Measurements from ENCODE around the gene GADD45A. TPM values are rescaled to one million over a fixed set of nuclear protein-coding genes. Genes with fewer than 3 reads are reported as not detected.

The GADD45A gene
- total RNA-seq, 1 donor from 2014 or later = 66.0 TPM

- DNase-seq (ENCODE audit: extremely low spot score, unreplicated experiment) = no peak
- Mint-ChIP-seq H3K4me1 (ENCODE audit: unreplicated experiment) (peaks cover 39% of the 10 kb centered on the region), H3K27me3 (no peaks in the 10 kb centered on the region), H3K4me3 (no peak overlapping the region), H3K9me3 (no peaks in the 10 kb centered on the region), H3K27ac (no peak overlapping the region), H3K36me3 (no peaks in the 10 kb centered on the region)
- TF ChIP-seq CTCF (conservative IDR thresholded peaks at IDR 0.05) = no peak
These were observed 31.8 kb downstream of the GADD45A start for GRCh38 chr1:67716800-67717199.

- Mint-ChIP-seq H3K36me3 (no peaks in the 10 kb centered on the region), H3K9me3 (no peaks in the 10 kb centered on the region), H3K4me3 (no peak overlapping the region), H3K4me1 (ENCODE audit: unreplicated experiment) (peaks cover 39% of the 10 kb centered on the region), H3K27ac (no peak overlapping the region), H3K27me3 (no peaks in the 10 kb centered on the region)
- TF ChIP-seq CTCF (conservative IDR thresholded peaks at IDR 0.05) = no peak
- no peak for DNase-seq (ENCODE audit: extremely low spot score, unreplicated experiment)
These were observed 32.9 kb downstream of the GADD45A start for GRCh38 chr1:67717876-67718275.

GRCh38 chr1:67719329-67720196 lies 34.6 kb downstream of the GADD45A start:
- H3K4me3 Mint-ChIP-seq = no peak overlapping the region
- no peaks in the 10 kb centered on the region for H3K9me3 Mint-ChIP-seq
- H3K27me3 Mint-ChIP-seq = no peaks in the 10 kb centered on the region
- no peak for DNase-seq (ENCODE audit: extremely low spot score, unreplicated experiment)
- peaks cover 22% of the 10 kb centered on the region for H3K4me1 Mint-ChIP-seq (ENCODE audit: unreplicated experiment)
- H3K36me3 Mint-ChIP-seq = no peaks in the 10 kb centered on the region
- no peak overlapping the region for H3K27ac Mint-ChIP-seq
- TF ChIP-seq CTCF (conservative IDR thresholded peaks at IDR 0.05) = no peak

GRCh38 chr1:67721112-67721511 lies 36.1 kb downstream of the GADD45A start:
- Mint-ChIP-seq H3K27ac (no peak overlapping the region), H3K4me1 (ENCODE audit: unreplicated experiment) (peaks cover 17% of the 10 kb centered on the region), H3K9me3 (no peaks in the 10 kb centered on the region), H3K36me3 (no peaks in the 10 kb centered on the region), H3K4me3 (no peak overlapping the region), H3K27me3 (no peaks in the 10 kb centered on the region)
- no peak for DNase-seq (ENCODE audit: extremely low spot score, unreplicated experiment)
- TF ChIP-seq CTCF (conservative IDR thresholded peaks at IDR 0.05) = no peak

- no peak overlapping the region for H3K27ac Mint-ChIP-seq
- TF ChIP-seq CTCF (conservative IDR thresholded peaks at IDR 0.05) = no peak
- H3K27me3 Mint-ChIP-seq = no peaks in the 10 kb centered on the region
- H3K9me3 Mint-ChIP-seq = no peaks in the 10 kb centered on the region
- DNase-seq (ENCODE audit: extremely low spot score, unreplicated experiment) = no peak
- no peak overlapping the region for H3K4me3 Mint-ChIP-seq
- no peaks in the 10 kb centered on the region for H3K36me3 Mint-ChIP-seq
- peaks cover 12% of the 10 kb centered on the region for H3K4me1 Mint-ChIP-seq (ENCODE audit: unreplicated experiment)
These were observed 36.8 kb downstream of the GADD45A start for GRCh38 chr1:67721650-67722291.

All from type B pancreatic cell (in vitro differentiated cells).